HepG2 (cell line): Measurements from ENCODE around the gene SDK2. TPM values are rescaled to one million over a fixed set of nuclear protein-coding genes. Genes with fewer than 3 reads are reported as not detected.

Experiments used
- CENPT ChIP-seq: sonication (generic); formaldehyde crosslinking; IDR thresholded peaks from 2 replicates; pipeline ENCODE4 v1.8.0; 2022; ENCODE audit warnings: low read depth, mild to moderate bottlenecking, moderate library complexity, missing genetic modification reagents
- DR1 ChIP-seq: sonication (generic); formaldehyde crosslinking; IDR thresholded peaks from 2 replicates; pipeline ENCODE4 v1.8.0; 2021; ENCODE audit warnings: mild to moderate bottlenecking, missing genetic modification reagents, inconsistent platforms
- ELF3 ChIP-seq: IDR thresholded peaks from 2 replicates; pipeline ENCODE4 v1.6.1; 2016; ENCODE audit warnings: missing genetic modification reagents, missing compliant biosample characterization
- SRSF1 ChIP-seq: fragments of 200-400 bp; formaldehyde crosslinking; optimal IDR thresholded peaks from 2 replicates; pipeline ENCODE3; 2017; ENCODE audit warnings: mild to moderate bottlenecking, low read depth, low read length, moderate library complexity
- ZNF205 ChIP-seq: IDR thresholded peaks from 2 replicates; pipeline ENCODE4 v1.6.1; 2018; ENCODE audit warnings: missing biosample characterization, missing genetic modification reagents
- ZNF318 ChIP-seq: sonication (generic); formaldehyde crosslinking; IDR thresholded peaks from 2 replicates; pipeline ENCODE4 v1.4.0; 2020; ENCODE audit warnings: mild to moderate bottlenecking, missing genetic modification reagents
- polyA plus RNA-seq, 8 experiments: library from polyadenylated mRNA; depleted of rRNA in 3 of 8; stranded (reverse) in 7 of 8; unstranded in 1 of 8; fragments of >200 nt; fragmentation: Illumina TruSeq in 4 of 8; extraction: Trizol in 4 of 8; gene quantifications; 2 replicates each; pipeline versions ENCODE4 v1.2.1 to v1.2.3, GENCODE V29; 2011 to 2016; ENCODE audit warnings: low read depth in 4 of 8, missing spikeins in 1 of 8, mixed read lengths in 1 of 8; ENCODE audit not compliant: insufficient read depth in 1 of 8
- total RNA-seq, 5 experiments: library from RNA; depleted of rRNA; stranded (reverse); fragments of >200 nt; fragmentation: Illumina TruSeq; extraction: Trizol; gene quantifications; 2 replicates each; pipeline ENCODE4 v1.2.3, GENCODE V29; 2016; ENCODE audit warnings: low read depth in 1 of 5

Gene SDK2
- total and polyA plus RNA-seq, 2 of the 13 experiments (the other 11 are each of a cell fraction or from before 2014, with no cell fraction given) = not detected

- TF ChIP-seq ZNF318 (no peak), CENPT (CRISPR knock-in tag) (no peak), ELF3 (CRISPR knock-in tag) (no peak), DR1 (CRISPR knock-in tag) (no peak), ZNF205 (CRISPR knock-in tag) (no peak), SRSF1 (no peak)
- TF ChIP-seq, all 625 proteins: peak for 0
Observed at GRCh38 chr17:73489991-73490390, 154.3 kb downstream of the SDK2 start (continued).
